H1 (cell line): ENCODE measurements around the gene H6PD. TPM values are rescaled to one million over a fixed set of nuclear protein-coding genes. Genes with fewer than 3 reads are reported as not detected.

ENCODE experiments used
- CTCF ChIA-PET: fragments of 300-600 bp; sonication (Branson Sonifier 250); formaldehyde crosslinking; loops from one replicate; lab custom pipeline; 2021; ENCODE audit not compliant: partially characterized antibody; lab: Charles Lee
- POLR2A ChIA-PET: fragments of 300-600 bp; sonication (Branson Sonifier 250); formaldehyde crosslinking; loops from one replicate; lab custom pipeline; 2021; ENCODE audit warnings: inconsistent platforms; ENCODE audit not compliant: partially characterized antibody; lab: Charles Lee
- DNase-seq, 2 experiments: peaks; one replicate each; pipeline versions ENCODE4 v3.0.0 to v3.0.0-alpha.2; 2010 to 2022; ENCODE audit warnings: low spot score in 2 of 2, low read depth in 1 of 2, mixed read lengths in 1 of 2
- FAIRE-seq: peaks from 2 replicates; lab custom pipeline; 2011; peaks lifted over from hg19 to GRCh38; lab: Jason Lieb, UNC
- H2AFZ ChIP-seq: 2 replicates; pipeline ENCODE4 v1.8.1; 2012; ENCODE audit warnings: low read length, inconsistent platforms
- H2AK5ac ChIP-seq: 2 replicates; pipeline ENCODE4 v1.6.1; 2013; ENCODE audit warnings: low read depth, low read length
- H2BK120ac ChIP-seq: replicated peaks from 2 replicates; pipeline ENCODE3; 2013; ENCODE audit warnings: low read depth, low read length, inconsistent platforms
- H2BK12ac ChIP-seq: 2 replicates; pipeline ENCODE4 v1.6.1; 2013; ENCODE audit warnings: low read depth, low read length
- H2BK15ac ChIP-seq: 2 replicates; pipeline ENCODE4 v1.6.1; 2013; ENCODE audit warnings: low read length
- H2BK20ac ChIP-seq: 2 replicates; pipeline ENCODE4 v1.6.1; 2013; ENCODE audit warnings: low read length
- H2BK5ac ChIP-seq: 2 replicates; pipeline ENCODE4 v1.6.1; 2013; ENCODE audit warnings: low read depth, low read length
- H3K14ac ChIP-seq: 2 replicates; pipeline ENCODE4 v1.6.1; 2013; ENCODE audit warnings: inconsistent platforms; ENCODE audit not compliant: insufficient read length
- H3K18ac ChIP-seq: 2 replicates; pipeline ENCODE4 v1.6.1; 2013; ENCODE audit warnings: low read length; ENCODE audit errors: extremely low read depth
- H3K23ac ChIP-seq: 2 replicates; pipeline ENCODE4 v1.6.1; 2013; ENCODE audit warnings: inconsistent platforms; ENCODE audit not compliant: insufficient read length
- H3K23me2 ChIP-seq: 2 replicates; pipeline ENCODE4 v1.6.1; 2013; ENCODE audit warnings: low read depth, low read length
- H3K27ac ChIP-seq: 2 replicates; pipeline ENCODE4 v1.6.1; 2011; ENCODE audit warnings: low read depth, low read length, inconsistent platforms
- H3K27me3 ChIP-seq, 4 experiments: replicated peaks in 1 of 4; 1 replicate in 1 of 4; 2 replicates in 3 of 4; pipeline versions ENCODE4 v1.6.1 to v1.8.1; 2011 to 2013; ENCODE audit warnings: low read length in 3 of 4, mild to moderate bottlenecking in 3 of 4, inconsistent platforms in 2 of 4, mixed read lengths in 2 of 4, moderate library complexity in 1 of 4; ENCODE audit not compliant: control insufficient read depth in 3 of 4, insufficient read depth in 3 of 4; ENCODE audit errors: extremely low read depth in 1 of 4
- H3K36me3 ChIP-seq, 4 experiments: 2 replicates each; pipeline versions ENCODE4 v1.6.1 to v1.8.1; 2011 to 2013; ENCODE audit warnings: mild to moderate bottlenecking in 4 of 4, low read length in 3 of 4, moderate library complexity in 2 of 4, control low read depth in 1 of 4, inconsistent platforms in 1 of 4; ENCODE audit not compliant: insufficient read depth in 4 of 4, control insufficient read depth in 2 of 4
- H3K4ac ChIP-seq: replicated peaks from 2 replicates; pipeline ENCODE3; 2013; ENCODE audit warnings: low read length, low read depth, mixed read lengths, inconsistent platforms; ENCODE audit not compliant: insufficient read length
- H3K4me1 ChIP-seq, 4 experiments: replicated peaks in 1 of 4; 1 replicate in 1 of 4; 2 replicates in 3 of 4; pipeline versions ENCODE4 v1.6.1 to v1.8.1; 2011 to 2013; ENCODE audit warnings: low read length in 3 of 4, inconsistent platforms in 2 of 4, mixed read lengths in 1 of 4; ENCODE audit not compliant: insufficient read depth in 4 of 4, control insufficient read depth in 3 of 4
- H3K4me2 ChIP-seq, 2 experiments: 2 replicates each; pipeline versions ENCODE4 v1.6.1 to v1.8.1; 2011 to 2013; ENCODE audit warnings: low read depth in 2 of 2, low read length in 2 of 2, control low read depth in 1 of 2, inconsistent platforms in 1 of 2, mild to moderate bottlenecking in 1 of 2; ENCODE audit not compliant: insufficient read depth in 1 of 2
- H3K4me3 ChIP-seq, 4 experiments: fragments of 200-600, 300-600 bp in 1 of 4; sonication (generic), shearing (Covaris generic), sonication (Bioruptor Twin) in 1 of 4; 2 replicates each; pipeline versions ENCODE4 v1.5.1 to v1.8.1; 2011 to 2016; ENCODE audit warnings: low read length in 4 of 4, low read depth in 3 of 4, control low read depth in 2 of 4, inconsistent platforms in 2 of 4, mild to moderate bottlenecking in 2 of 4, mixed read lengths in 1 of 4, moderate library complexity in 1 of 4; ENCODE audit not compliant: insufficient read depth in 2 of 4; ENCODE audit errors: extremely low read depth in 1 of 4
- H3K56ac ChIP-seq: replicated peaks from 2 replicates; pipeline ENCODE3; 2013; ENCODE audit warnings: low read depth, mild to moderate bottlenecking, mixed read lengths, low read length, inconsistent platforms; ENCODE audit not compliant: insufficient read length
- H3K79me1 ChIP-seq: 2 replicates; pipeline ENCODE4 v1.6.1; 2013; ENCODE audit warnings: low read depth, low read length, control low read depth
- H3K79me2 ChIP-seq, 2 experiments: 2 replicates each; pipeline versions ENCODE4 v1.6.1 to v1.8.1; 2012 to 2013; ENCODE audit warnings: low read length in 2 of 2, mild to moderate bottlenecking in 2 of 2, inconsistent platforms in 1 of 2; ENCODE audit not compliant: insufficient read depth in 2 of 2, control insufficient read depth in 1 of 2
- H3K9ac ChIP-seq, 4 experiments: replicated peaks in 1 of 4; 1 replicate in 1 of 4; 2 replicates in 3 of 4; pipeline versions ENCODE4 v1.6.1 to v1.8.1; 2011 to 2013; ENCODE audit warnings: low read depth in 3 of 4, low read length in 3 of 4, control low read depth in 2 of 4, mild to moderate bottlenecking in 2 of 4, moderate library complexity in 2 of 4, inconsistent platforms in 1 of 4; ENCODE audit errors: extremely low read depth in 1 of 4
- H3K9me3 ChIP-seq, 2 experiments: 2 replicates each; pipeline versions ENCODE4 v1.6.1 to v1.8.1; 2012 to 2013; ENCODE audit warnings: mild to moderate bottlenecking in 2 of 2, moderate library complexity in 2 of 2, control low read depth in 1 of 2, inconsistent platforms in 1 of 2, low read depth in 1 of 2, low read length in 1 of 2, mixed read lengths in 1 of 2; ENCODE audit not compliant: insufficient read depth in 2 of 2
- H4K20me1 ChIP-seq, 2 experiments: replicated peaks in 1 of 2; 2 replicates each; pipeline versions ENCODE3 to v1.8.1; 2011 to 2013; ENCODE audit warnings: inconsistent platforms in 2 of 2, low read length in 2 of 2, mild to moderate bottlenecking in 1 of 2; ENCODE audit not compliant: insufficient read depth in 2 of 2, control insufficient read depth in 1 of 2
- H4K5ac ChIP-seq: 2 replicates; pipeline ENCODE4 v1.6.1; 2013; ENCODE audit warnings: low read length, low read depth, mixed read lengths, inconsistent platforms; ENCODE audit not compliant: insufficient read length
- H4K8ac ChIP-seq: 2 replicates; pipeline ENCODE4 v1.8.0; 2013; ENCODE audit warnings: mild to moderate bottlenecking, moderate library complexity, low read length, inconsistent platforms; ENCODE audit not compliant: insufficient read depth; ENCODE audit errors: extremely low read depth
- H4K91ac ChIP-seq: replicated peaks from 2 replicates; pipeline ENCODE3; 2013; ENCODE audit warnings: low read length, mixed read lengths, inconsistent platforms; ENCODE audit not compliant: insufficient read length
- NANOG ChIP-seq: IDR thresholded peaks from 2 replicates; pipeline ENCODE4 v1.6.1; 2011; ENCODE audit warnings: low read length, low read depth, mild to moderate bottlenecking, inconsistent platforms; ENCODE audit not compliant: insufficient read depth, poor library complexity, severe bottlenecking
- NRF1 ChIP-seq: IDR thresholded peaks from 2 replicates; pipeline ENCODE4 v1.6.1; 2011; ENCODE audit warnings: mild to moderate bottlenecking, low read depth, low read length, improper control_type of control experiment
- PHF8 ChIP-seq: fragments of 200-600 bp; sonication (generic); conservative IDR thresholded peaks from 2 replicates; pipeline ENCODE4 v1.7.1; 2012; ENCODE audit warnings: low read depth, mild to moderate bottlenecking, inconsistent platforms, low read length, moderate library complexity
- SUZ12 ChIP-seq: fragments of 200-600 bp; sonication (generic); IDR thresholded peaks from 2 replicates; pipeline ENCODE4 v1.6.1; 2012; ENCODE audit warnings: mild to moderate bottlenecking, inconsistent platforms, low read length, moderate library complexity, mixed read lengths
- TAF7 ChIP-seq: optimal IDR thresholded peaks from 2 replicates; pipeline ENCODE3; 2011; ENCODE audit warnings: low read depth, mild to moderate bottlenecking, inconsistent platforms, low read length, moderate library complexity, borderline replicate concordance
- YY1 ChIP-seq: IDR thresholded peaks from 2 replicates; pipeline ENCODE4 v1.6.1; 2011; ENCODE audit warnings: low read depth, mild to moderate bottlenecking, low read length
- WGBS, 2 experiments: shearing (Covaris generic) in 1 of 2; methylation state at CpG; one replicate each; pipeline versions ENCODE4 v1.1.6 to v1.1.7; 2013 to 2015; ENCODE audit warnings: low lambda C conversion rate in 2 of 2, mixed read lengths in 2 of 2, inconsistent platforms in 1 of 2, low coverage in 1 of 2, missing lambda C conversion rate in 1 of 2; ENCODE audit not compliant: insufficient replicate concordance in 2 of 2, insufficient coverage in 1 of 2, insufficient read length in 1 of 2; ENCODE audit errors: extremely low coverage in 1 of 2, missing lambda C conversion rate in 1 of 2; 5-methylcytosine and 5-hydroxymethylcytosine counted together
- polyA plus RNA-seq, 7 experiments: library from polyadenylated mRNA; depleted of rRNA in 3 of 7; stranded (reverse) in 5 of 7; unstranded in 2 of 7; fragments of >200 nt in 5 of 7; fragments of 200-250 nt in 2 of 7; gene quantifications; 1 replicate in 5 of 7; 2 replicates in 1 of 7; 4 replicates in 1 of 7; pipeline versions ENCODE4 v1.2.1 to v1.2.3, GENCODE V29; 2011 to 2013; ENCODE audit warnings: missing spikeins in 2 of 7, mixed read lengths in 2 of 7
- total RNA-seq: library from RNA; stranded (reverse); fragmentation: NEBNext Ultra II Directional; extraction: Animal tissue kit (Norgen Biotek cat#: 25700); gene quantifications from 2 replicates; pipeline ENCODE4 v1.2.1, GENCODE V29; 2021
- TF ChIP-seq, protein P1 (sequence below): IDR thresholded peaks from 2 replicates; pipeline ENCODE4 v1.6.1; 2012; ENCODE audit warnings: inconsistent platforms

The H6PD gene
- total and polyA plus RNA-seq, 2 of the 8 experiments (the other 6 are each of a cell fraction or from before 2014, with no cell fraction given): 3.6 to 3.8 TPM

DNA sequence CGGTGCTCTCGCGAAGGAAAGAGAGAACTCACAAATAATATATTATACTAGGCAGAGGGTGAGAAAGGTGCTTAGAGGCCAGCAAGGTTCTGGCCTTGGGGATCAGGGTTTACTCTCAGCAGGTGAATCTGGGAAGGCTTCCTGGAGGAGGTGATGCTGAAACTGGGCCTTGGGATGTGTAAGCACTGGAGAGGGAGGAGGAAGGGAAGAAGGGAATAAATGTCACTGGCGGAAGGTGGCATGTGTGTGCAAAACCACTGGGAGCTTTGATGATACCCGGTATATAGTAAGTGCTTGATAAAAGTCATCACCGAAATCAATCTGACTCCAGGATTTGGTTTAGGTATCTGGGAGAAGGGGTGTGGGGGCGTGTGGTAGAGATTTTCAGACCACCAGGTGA is 82.5 kb downstream of the H6PD start:
- Histone ChIP-seq H4K8ac (no peak overlapping the region), H2BK12ac (no peak overlapping the region), H3K4me1 (peaks cover 12 to 37% (median 26%) of the 10 kb centered on the region in 4 experiments), H4K20me1 (peaks cover 0 to 2% of the 10 kb centered on the region in 2 experiments), H3K18ac (no peak overlapping the region), H2AK5ac (no peak overlapping the region), H2AFZ (no peak overlapping the region), H3K4me3 (no peak overlapping the region), H3K27ac (no peak overlapping the region; the same call in 1 of the 2 replicates), H2BK15ac (no peak overlapping the region), H3K79me2 (no peaks in the 10 kb centered on the region), H2BK20ac (no peak overlapping the region), H3K23me2 (no peaks in the 10 kb centered on the region), H3K14ac (no peak overlapping the region), H3K56ac (no peak overlapping the region), H2BK5ac (no peak overlapping the region), H3K36me3 (no peaks in the 10 kb centered on the region), H3K79me1 (peaks cover 3% of the 10 kb centered on the region; the same call in 1 of the 2 replicates), H3K23ac (no peak overlapping the region), H3K4ac (no peak overlapping the region), H4K91ac (no peak overlapping the region), H3K9me3 (no peaks in the 10 kb centered on the region), H3K27me3 (peaks cover 0 to 2% (median 0%) of the 10 kb centered on the region in 4 experiments; a peak in 1 of 7 replicates), H2BK120ac (no peak overlapping the region), H3K9ac (no peak overlapping the region), H4K5ac (no peak overlapping the region), H3K4me2 (no peak overlapping the region)
- 94% methylated on average over 7 of the region's 7 CpGs; no CpG with 5 or more reads in 1 of the 2 experiments for WGBS, 2 experiments
- DNase-seq: no peak
- ChIA-PET CTCF (interaction anchor here (1.6 kb wide), 1 partner anchor 27 kb away, joined by 4 read pairs; no protein-coding TSS in a partner anchor), POLR2A (no interaction called here)
- FAIRE-seq: no peak
- TF ChIP-seq NANOG: no peak
- no peak for TF ChIP-seq YY1
- no peak for TF ChIP-seq PHF8
- TF ChIP-seq, protein P1, sequence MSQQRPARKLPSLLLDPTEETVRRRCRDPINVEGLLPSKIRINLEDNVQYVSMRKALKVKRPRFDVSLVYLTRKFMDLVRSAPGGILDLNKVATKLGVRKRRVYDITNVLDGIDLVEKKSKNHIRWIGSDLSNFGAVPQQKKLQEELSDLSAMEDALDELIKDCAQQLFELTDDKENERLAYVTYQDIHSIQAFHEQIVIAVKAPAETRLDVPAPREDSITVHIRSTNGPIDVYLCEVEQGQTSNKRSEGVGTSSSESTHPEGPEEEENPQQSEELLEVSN: no peak
- no peak for TF ChIP-seq SUZ12
- no peak for TF ChIP-seq TAF7
- TF ChIP-seq NRF1: no peak
